ENCODE results near the gene CFAP221.
A peak's percentile ranks its signal among the peaks of the same experiment; 100 is the strongest.

The CFAP221 gene

DNA sequence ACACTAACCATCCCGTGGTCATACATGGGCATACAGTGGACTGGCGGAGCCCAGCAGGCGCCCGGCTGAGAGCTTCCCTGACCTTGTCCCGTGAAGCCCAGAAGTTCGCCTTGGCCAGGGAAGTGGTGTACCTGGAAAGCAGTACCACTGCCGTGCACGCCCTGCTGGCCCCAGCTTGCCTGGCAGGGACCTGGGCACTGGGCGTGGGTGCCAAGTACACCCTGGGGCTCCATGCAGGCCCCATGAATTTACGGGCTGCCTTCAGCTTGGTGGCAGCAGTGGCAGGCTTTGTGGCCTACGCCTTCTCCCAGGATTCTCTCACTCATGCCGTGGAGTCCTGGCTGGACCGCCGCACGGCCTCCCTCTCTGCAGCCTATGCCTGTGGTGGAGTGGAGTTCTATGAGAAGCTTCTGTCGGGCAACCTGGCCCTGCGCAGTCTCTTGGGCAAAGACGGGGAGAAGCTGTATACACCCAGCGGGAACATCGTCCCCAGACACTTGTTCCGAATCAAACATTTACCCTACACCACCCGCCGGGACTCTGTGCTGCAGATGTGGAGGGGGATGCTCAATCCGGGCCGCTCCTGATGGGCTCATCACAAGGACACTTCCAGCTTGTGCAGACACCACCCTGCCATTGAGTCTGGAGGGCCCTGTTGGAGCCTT, 137.1 kb downstream of the CFAP221 start:
- no peak for DNase-seq (ENCODE audit: low spot score)

GRCh38 chr2:119681868-119682220, 137.6 kb downstream of the CFAP221 start:
- no peak for DNase-seq (ENCODE audit: low spot score)

DNA sequence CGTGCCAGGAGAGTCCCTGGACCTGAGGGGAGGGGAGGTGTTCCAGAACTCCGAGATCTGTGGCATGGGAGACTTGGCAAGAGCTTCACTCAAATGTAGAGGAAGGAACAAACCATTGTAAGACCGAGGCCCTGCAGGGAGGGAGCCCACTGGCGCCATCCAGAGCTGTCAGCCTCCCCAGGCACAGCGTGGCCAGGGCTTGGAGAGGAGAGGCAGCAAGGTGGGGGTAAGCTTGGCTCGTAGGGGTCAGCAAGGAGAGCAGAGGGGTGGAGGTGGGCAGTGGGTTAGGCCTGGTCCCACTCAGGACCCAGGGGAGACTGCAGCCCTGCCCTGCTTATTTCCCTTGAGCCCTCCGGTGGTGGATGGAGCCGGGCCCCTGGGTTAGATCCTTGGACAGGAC, 138.3 kb downstream of the CFAP221 start:
- no peak for DNase-seq (ENCODE audit: low spot score)

DNA sequence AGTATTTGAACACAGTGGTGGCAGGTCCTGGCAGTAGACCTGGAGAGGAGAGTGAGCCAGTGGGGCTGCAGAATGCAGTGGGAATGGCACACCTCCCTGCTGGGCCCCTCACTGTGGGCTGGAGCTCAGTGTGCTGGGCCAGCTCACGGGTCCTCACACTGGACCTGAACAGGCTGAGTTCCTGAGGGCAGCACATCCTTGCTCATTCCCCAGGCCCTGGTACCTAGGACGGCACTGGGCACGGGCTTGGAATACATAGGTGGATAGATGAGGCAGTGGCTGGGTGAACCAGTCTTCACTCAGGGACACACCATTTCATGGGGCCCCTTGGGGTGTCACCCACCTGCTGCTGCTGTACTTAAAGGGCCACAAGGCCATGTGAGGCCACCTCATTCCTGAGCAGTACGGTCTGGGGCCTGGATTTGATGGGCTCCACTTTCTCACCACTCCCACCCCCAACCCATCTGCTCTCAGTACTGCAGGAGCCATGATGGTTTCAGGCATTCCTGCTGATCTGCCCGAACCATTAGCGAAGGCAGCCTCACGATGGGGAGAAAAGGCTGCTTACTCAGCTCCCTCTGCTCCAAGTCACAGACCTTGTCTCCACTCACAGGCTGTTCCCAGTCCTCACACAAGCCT, 138.9 kb downstream of the CFAP221 start:
- no peak for DNase-seq (ENCODE audit: low spot score)

DNA sequence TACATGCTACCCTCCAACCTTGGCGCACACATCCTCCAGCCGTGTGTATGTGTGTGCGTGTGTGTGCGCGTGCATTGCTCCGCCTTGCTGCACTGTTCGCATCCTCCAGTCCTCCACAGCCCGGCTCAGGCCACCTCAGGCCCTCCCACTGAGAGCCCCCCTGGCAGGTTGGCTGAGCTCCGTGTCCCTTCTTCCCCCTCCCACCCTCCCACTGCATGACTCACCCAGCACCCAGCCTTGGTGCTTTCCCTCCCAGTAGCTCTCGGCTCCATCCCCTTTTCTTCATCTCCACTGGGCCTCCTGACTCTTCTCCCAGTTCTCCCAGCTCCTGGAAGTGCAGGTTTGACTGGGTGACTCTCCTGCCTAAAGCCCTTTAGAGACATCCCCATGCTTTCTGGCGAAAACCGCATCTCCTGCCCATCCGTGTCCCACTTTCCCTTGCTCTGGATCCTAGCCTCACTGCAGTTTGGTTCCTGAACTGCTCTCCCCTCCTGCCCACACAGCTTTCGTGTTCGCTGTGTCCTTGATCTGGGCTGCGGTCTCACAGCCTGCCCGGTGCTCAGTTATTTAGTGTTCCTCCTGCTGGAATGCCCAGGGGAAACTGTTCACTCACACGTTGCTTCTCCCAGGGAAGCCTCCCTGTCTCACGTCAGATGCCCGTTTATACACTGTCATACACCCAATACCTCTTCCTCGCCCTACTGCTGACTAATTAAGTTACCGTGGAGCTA, 139.6 kb downstream of the CFAP221 start:
- DNase-seq (ENCODE audit: low spot score) = no peak

DNA sequence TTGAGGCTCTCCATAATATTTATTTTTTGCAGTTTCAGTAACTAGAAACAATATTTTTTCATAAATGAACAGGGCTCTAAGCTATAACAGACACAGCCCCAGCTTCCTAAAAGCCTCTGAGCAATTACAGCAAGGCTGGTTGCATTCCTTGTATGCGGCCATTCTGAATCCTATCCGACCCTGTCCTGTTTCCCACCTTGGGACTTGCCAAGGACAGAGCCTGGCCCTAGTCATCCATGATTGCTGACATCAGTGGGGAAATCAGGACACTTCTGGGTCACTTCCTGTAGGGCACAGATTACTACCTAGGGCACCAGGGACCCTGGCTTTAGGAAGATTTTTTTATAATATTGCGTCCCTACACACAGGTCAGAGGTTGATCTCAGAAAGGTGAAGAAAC, 140.3 kb downstream of the CFAP221 start:
- no peak for DNase-seq (ENCODE audit: low spot score)

DNA sequence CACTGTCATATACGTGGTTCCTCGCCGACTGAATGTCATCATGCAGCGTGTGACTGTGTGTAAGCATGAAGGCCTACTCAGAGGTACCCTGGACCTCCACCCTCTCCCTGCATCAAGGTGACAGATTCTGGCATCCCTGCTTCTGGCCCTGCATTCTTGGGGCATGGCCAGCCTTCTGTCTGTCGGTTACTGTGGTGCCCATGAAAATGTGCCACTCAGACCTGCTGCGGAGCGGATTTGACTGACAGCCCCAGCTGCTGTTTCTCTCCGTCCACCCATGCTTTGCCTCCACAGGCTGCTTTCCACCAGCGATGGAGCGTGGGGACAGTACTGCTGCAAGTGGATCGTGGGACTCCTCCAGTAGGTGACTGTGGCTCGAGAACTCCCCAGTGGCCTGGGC, 144.4 kb downstream of the CFAP221 start:
- no peak for DNase-seq (ENCODE audit: low spot score)

GRCh38 chr2:119689218-119689617, 145.0 kb downstream of the CFAP221 start:
- DNase-seq (ENCODE audit: low spot score) = no peak

DNA sequence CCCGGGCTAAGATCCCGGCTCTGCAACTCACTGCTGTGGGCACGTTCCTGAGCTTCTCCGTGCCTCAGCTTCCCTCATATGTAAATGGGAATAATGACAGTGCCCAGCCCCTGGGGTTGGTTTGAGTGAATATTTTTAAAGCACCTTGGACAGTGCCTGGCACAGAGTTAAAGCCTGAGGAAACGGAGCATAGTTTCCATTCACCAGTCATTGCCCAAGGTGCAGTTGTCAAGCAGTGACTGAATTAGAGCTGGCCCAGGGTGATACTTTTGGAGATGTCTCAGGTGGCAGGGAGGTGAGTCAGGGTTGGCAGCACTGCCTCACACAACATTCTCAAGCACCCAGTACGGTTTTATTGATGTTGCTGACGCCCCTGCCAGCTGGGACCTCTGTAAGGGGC, 146.9 kb downstream of the CFAP221 start:
- no peak for DNase-seq (ENCODE audit: low spot score)

DNA sequence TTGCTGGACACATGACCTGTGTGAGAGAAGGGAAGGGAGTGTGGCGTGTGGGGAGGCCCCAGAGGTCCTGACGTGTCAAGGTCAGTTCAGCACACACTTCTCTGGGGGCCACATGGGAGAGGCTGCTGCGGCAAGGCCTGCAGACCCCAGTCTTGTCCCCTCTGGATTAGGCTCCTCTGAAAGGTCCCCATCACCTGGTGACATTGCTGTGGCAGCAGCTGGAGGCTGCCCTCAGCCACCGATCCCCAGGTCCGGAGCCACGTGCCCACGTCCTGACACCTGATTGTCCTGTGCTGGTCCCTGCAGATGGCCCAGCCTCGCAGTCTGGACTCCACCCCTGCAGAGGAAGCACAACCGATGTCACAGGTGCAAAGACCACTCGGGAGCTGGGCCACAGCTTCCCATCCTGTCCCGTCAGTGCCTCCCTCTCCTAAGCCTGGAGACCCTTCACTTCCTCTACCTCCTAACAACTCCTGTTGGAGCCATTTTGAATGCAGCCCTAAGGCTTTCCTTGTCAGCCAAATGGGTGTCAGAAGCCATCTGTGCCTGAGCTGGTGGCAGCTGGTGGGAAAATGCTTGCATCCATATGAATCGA, 147.5 kb downstream of the CFAP221 start:
- DNase-seq (ENCODE audit: low spot score) = no peak

DNA sequence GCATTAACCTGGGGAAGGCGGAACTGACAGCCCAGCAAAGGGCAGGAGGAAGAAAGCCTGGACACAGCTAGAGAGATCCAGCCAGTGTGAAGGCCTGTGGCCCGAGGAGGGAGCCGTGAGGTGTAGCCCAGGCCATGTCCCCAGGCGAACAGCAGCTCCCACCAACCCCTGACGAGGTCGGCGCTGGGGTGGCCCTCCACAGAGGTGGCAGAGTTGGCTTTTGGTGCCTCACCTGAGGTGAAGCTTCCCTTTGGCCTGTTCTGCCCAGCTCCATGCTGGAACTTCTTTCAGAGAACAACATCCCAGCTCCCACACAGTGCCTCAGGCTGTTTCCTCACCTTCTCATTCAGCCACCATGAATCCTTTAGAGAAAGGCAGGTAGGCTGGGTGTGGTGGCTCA, 148.1 kb downstream of the CFAP221 start:
- no peak for DNase-seq (ENCODE audit: low spot score)

GRCh38 chr2:119692954-119693353, 148.7 kb downstream of the CFAP221 start:
- no peak for DNase-seq (ENCODE audit: low spot score)

DNA sequence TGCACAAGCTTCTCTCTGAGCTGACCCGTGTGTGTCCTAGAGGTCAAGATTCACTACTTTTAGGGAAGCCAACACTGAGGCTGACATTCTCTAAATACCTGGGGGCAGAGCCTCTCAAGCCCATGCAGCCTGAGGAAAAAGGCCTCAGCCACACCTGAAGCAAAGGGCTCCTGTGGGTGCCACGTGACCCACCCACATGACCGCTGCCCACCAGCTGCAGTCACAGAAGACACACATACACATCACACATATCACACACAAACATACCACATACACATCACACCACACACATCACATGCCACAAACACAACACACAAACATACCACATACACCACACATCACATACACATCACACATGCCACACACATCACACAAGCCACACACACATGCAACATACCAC, 149.3 kb downstream of the CFAP221 start:
- DNase-seq (ENCODE audit: low spot score) = no peak

- DNase-seq (ENCODE audit: low spot score) = no peak
Observed at GRCh38 chr2:119693967-119694366, 149.7 kb downstream of the CFAP221 start.

DNA sequence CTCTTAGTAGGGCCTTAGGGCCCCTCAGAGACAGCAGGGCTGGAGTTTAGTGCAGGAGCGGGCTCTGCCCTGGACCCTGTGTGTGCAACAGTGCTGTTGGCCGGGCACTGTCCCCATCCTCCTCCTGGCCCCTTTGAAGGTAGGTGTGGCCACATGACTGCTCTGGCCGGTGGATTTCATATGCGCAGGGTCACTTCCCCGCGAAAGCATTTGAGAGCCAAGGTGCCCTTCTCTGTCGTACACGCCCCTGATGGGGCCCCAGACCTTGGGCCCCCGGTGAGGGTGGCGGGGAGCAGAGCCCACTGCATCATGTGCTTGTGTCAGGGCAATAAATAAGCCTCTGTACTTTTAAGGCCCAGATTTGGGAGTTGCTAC, 150.2 kb downstream of the CFAP221 start:
- peak; percentile 15 for DNase-seq (ENCODE audit: low spot score)

DNA sequence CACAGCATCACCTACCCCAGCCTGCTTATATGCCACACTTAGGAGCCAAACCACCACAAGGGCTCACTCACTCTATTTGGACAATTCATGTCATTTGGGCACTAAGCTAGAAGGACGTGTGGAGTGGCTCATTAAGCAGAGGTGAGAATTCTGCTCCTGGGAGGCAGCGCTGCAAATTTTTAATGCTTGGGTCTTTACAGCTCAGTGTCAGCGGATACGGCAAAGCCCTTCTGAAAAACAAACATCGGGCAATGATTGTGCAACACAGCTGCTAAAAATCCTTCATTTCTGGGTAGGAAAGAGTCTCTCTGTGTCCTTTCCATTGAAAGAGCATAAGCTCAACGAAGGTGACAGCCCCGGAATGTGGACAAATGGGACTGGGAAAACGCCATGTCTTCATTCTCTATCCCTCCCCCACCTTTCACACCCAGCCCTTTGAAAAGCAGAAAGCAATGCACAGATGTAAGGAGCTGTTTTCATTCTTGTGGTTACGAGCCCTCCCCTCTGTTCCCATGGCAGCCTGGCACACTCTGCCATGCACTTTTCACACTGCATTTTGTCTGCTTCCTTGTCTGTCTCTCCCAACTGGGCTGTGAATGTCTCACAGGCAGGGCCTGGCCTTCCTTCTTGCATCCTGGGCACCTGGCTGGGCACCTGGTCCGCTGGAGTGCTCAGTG, 150.7 kb downstream of the CFAP221 start:
- DNase-seq (ENCODE audit: low spot score) = peak; percentile 78

DNA sequence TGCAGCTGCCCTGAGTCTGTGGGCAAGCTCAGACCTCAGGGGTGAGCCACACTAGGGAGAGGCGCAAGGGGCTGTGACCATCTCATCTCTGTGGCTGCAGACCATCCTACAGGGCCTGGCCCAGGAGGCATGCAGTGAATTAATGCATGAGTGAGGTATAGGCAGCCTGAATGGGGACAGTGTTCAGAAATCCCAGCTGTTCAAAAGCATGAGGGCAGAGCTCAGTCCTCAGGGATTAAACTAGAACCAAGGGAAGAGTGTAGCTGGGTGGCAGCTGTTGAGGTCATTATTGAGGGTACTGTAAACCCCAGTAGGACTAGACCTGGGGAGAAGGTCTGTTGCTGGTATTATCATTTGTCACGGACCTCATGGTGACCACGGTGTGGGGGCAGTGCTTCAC, 151.8 kb downstream of the CFAP221 start:
- no peak for DNase-seq (ENCODE audit: low spot score)

- no peak for DNase-seq (ENCODE audit: low spot score)
Observed at GRCh38 chr2:119696494-119697030, 152.3 kb downstream of the CFAP221 start.

DNA sequence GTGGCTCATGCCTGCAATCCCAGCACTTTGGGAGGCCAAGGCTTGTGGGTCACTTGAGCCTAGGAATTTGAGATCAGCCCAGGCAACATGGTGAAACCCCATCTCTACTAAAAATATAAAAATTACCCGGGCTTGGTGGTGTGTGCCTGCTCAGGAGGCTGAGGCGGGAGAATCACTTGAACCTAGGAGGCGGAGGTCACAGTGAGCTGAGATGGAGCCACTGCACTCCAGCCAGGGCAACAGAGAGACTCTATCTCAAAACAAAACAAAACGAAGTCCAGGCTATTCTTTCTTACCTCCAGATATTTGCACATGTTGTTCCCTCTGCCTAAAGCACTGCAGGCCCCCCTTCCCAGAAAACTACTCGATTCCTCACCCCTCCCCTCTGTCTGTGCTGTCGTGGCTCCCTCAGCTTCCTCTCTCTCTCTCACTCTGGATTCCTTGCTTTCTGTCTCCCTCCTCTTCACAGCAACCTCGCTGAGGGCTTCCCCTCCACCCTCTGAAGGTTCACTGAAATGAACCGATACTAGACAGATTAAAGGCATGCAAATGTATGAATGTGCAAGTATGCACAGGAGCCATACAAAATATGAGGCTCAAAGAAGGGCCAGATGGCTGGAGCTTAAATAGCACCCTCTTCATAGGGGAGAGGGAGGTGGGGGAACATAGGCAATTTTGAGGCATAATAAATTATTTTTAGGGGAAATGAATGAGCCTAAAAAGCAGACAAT, 153.2 kb downstream of the CFAP221 start:
- no peak for DNase-seq (ENCODE audit: low spot score)

GRCh38 chr2:119698246-119698645, 154.0 kb downstream of the CFAP221 start:
- no peak for DNase-seq (ENCODE audit: low spot score)

DNA sequence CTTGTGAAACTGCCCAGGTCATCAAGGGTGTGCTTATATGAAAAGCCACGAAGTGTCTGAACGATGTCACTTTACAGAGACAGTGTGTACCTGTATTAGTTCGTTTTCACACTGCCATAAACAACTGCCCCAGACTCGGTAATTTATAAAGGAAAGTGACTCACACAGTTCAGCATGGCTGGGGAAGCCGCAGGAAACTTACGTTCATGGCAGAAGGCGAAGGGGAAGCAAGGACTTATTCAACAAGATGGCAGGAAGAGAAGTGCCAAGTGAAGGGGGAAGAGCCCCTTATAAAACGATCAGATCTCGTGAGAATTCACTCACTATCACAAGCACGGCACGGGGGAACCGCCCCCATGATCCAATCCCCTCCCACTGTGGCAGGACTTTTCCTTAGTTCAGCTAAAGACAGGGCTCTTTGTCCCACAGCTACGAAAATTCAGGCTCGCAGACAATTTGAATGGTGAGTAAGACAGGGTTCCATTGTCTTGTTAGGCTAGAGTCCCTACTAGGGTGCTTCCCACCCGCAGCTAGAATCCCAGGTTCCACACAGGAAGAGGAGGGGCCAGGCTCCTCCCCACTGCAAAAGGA, 154.9 kb downstream of the CFAP221 start:
- DNase-seq (ENCODE audit: low spot score) = no peak
